Measurements from ENCODE around the gene MEGF11. TPM values are rescaled to one million over a fixed set of nuclear protein-coding genes. Genes with fewer than 3 reads are reported as not detected.

Gene MEGF11
- total RNA-seq, result 0.03 TPM in 1 of 2 replicates, not detected in the other

DNA sequence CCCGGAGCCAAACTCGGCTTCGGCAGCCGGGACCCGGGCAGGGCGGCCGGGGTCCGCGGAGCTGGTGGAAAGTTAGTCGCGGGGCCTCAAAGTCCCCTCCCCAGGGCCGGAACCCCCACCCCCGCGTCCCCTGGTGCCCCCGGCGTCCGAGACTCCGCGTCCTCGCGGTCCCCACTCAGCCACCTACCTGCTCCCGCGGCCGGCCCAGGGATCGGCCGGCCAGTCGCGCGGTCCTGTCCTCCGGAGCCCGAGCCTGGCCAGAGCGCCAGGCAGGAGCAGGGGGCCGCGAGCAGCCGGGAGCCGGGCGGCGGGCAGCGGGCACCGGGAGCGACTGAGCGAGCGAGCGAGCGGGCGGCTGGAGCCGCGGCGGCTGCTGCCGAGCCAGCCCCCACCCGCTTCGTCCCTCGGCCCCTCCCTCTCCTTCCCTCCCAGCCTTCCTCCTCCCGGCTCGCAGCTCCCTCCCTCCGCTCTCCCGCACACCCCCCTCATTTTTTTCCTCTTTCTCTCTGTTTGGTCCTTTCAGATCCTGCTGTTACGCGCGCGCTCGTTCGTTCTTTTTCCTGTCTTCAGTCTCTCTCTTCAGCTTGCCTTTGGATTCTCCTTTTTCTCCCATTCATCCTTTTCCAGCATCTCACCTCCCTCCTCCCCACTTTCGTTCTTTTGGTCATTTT lies at the start of gene MEGF11:
Gene MEGF11 (minus strand): TSS at position 333 of the 671 bp plus-strand sequence. CDS start 125,347 bp downstream, outside the sequence.

DNA sequence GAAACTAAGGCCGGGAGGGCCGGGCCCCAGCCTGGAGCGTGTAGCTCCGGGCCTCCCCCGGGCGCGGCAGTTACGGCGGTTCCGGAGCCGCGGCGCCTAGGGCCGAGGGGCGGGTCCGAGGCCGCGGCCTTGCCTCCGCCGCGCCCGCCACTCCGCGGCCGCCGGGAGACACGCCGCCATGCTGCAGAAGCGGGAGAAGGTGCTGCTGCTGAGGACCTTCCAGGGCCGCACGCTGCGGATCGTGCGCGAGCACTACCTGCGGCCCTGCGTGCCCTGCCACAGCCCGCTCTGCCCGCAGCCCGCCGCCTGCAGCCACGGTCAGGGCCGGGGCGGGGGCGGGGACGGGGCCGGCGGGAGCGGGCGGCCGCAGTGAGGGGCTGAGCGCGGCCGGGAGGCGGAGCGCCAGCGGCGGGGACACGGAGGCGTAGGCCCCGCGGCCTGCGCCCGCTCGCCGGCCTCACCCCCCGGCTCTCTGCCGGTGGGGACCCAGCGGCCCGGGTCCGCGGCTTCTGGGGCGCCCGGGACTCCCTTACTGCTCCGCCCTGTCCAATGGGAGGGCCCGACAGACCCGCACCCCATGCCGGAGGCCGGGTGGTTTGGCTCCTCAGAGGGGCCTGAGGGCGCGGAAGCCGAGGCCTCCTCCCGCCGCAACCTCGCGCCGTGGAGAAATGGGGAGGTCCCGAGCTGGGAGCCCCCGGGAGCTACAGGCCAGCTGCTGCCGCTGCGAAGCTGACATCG lies 40.0 kb upstream of the MEGF11 start, which contains the start of gene DIS3L:
Gene DIS3L (plus strand): TSS at position 150 of the 738 bp plus-strand sequence. CDS start 29 bp downstream, at position 179.

DNA sequence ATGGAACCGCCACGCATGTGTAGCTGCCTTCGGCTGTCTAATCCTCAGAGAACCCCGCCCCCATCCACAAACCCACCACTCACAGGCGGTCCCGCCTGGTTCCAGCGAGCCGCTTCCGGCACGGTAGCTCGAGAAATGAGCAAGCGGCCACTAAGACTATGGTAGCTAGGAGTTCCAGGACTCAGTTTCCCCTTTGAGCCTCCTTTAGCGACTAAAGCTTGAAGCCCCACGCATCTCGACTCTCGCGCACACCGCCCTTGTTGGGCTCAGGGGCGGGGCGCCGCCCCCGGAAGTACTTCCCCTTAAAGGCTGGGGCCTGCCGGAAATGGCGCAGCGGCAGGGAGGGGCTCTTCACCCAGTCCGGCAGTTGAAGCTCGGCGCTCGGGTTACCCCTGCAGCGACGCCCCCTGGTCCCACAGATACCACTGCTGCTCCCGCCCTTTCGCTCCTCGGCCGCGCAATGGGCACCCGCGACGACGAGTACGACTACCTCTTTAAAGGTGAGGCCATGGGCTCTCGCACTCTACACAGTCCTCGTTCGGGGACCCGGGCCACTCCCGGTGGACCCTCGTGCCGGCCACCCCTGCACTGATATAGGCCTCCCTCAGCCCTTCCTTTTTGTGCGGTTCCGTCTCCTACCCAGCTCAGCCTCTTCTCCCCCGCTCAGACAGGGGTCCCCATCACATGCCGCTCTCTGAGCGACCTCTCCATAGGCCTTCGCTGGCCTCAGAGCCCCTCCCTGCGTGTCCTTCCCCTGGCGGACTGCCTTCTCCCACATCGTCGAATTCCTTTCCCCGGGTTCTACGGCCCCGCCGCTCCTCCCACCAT lies 384.2 kb downstream of the MEGF11 start, which contains the start of gene RAB11A:
Gene RAB11A (plus strand): TSS at position 366 of the 828 bp plus-strand sequence. CDS start 95 bp downstream, at position 461.

Other genes with a start within 250 kb of the MEGF11 start
- gene DIS3L, start 39.8 kb upstream of the MEGF11 start, total RNA-seq, result 21.2 and 23.9 TPM in 2 replicates
- 7.4 and 12.9 TPM in 2 replicates for gene TIPIN, start 102.9 kb upstream of the MEGF11 start, total RNA-seq
- gene MAP2K1, start 133.2 kb upstream of the MEGF11 start, total RNA-seq, result 64.2 and 65.0 TPM in 2 replicates
- gene SNAPC5, start 244.0 kb upstream of the MEGF11 start, total RNA-seq, result 17.3 and 23.8 TPM in 2 replicates

All from smooth muscle cell of the pulmonary artery (primary cell).